TTC549 (cell line): ENCODE data around the gene VSIG10L2.
"Not testable (repeated sequence)": the region's sequence is repeated elsewhere in the genome, so short reads cannot be mapped to it uniquely, and the experiment has no call there.

ENCODE experiments used
- FAIRE-seq: peaks from 2 replicates; lab custom pipeline; 2012; peaks lifted over from hg19 to GRCh38; lab: Jason Lieb, UNC

Gene VSIG10L2

GRCh38 chr11:125971618-125972017 is 25.8 kb downstream of the VSIG10L2 start:
- no peak for FAIRE-seq

DNA sequence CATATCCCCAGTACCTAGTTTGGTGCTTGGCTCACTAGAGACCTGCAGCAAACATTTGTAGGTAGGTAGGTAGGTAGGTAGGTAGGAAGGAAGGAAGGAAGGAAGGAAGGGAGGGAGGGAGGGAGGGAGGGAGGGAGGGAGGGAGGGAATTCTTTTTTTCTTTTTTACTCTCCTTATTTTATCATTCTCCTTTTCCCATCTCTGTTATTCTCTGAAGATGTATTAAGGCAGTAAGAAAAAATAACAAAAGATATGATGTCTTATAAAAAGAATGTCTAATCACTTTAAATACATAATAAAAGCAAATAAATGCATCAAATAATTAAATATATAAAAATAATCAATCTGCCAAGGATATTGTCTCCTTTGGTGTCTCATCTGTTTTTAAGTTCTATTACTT is 28.4 kb downstream of the VSIG10L2 start:
- FAIRE-seq, result no peak

DNA sequence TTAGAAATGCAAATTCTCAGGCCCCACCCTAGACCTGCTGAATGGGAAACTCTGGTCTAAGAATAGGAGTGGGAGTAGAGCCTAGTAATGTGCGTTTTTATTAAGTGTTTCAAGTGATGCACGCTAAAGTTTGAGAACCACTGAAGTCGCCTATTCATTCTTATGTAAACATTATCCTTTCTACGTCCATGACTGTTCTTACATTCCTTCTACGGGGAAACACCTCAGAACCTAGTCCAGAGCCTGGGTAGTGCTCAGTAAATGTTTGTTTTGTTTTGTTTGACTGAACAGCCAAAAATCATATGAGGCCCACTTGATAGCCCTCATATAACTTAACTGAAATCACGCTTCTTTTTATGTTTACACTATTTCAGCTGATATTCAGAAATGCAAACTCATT is 29.8 kb downstream of the VSIG10L2 start:
- FAIRE-seq, result no peak

- FAIRE-seq, result no peak
These were observed 30.3 kb downstream of the VSIG10L2 start for GRCh38 chr11:125976156-125976555.

GRCh38 chr11:125977333-125977732 is 31.5 kb downstream of the VSIG10L2 start:
- no peak for FAIRE-seq

- no peak for FAIRE-seq
These were observed 32.4 kb downstream of the VSIG10L2 start for GRCh38 chr11:125978181-125978716.

DNA sequence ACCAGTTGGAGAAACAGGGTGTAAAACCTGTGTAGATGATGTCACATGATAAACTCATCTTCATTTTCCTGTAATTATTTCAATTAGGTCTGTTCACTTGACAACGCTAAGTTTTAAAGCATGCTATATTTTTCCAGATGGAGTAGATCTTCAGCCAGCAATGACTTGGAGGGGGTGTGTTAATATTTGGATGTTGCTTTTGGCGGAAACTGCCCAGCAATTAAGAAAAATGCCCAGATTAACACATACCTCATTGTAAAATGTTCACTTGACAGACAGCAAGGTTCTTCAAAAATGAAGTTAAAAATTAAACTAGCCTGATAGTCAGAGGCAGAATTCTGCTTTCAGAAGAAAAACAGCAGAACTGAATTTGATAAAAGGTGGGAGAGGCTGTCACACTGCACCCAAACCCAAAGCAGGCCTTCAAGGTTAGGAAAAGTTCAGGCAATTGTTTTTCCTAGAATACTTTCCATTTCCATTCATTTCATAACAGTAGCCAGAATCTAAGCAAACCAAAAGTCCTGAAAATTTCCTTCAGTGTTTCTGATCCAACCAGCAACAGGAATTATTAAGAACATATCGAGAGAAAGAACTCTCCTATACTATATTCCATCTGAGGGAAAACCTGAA is 33.0 kb downstream of the VSIG10L2 start:
- no peak for FAIRE-seq

GRCh38 chr11:125979511-125979910 is 33.7 kb downstream of the VSIG10L2 start:
- FAIRE-seq, result no peak

DNA sequence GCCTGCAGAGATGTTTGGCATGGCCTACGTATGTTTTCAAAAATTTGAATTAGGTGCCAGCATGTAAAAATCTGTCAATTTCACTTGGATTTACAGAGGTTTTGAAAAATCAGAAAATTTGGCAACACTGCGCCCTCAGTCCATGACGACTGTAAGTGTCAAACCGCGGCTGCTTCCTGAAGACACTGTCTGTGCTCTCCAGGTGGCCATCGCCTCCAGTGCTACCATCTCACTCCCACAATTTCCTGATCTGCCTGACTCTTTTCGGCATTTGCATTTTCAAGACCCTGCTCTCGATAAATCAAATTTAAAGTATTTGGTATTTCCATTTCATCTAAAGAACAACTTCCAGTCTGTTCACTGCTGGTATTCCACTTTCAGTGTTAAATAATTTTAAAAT is 34.6 kb downstream of the VSIG10L2 start:
- FAIRE-seq, result no peak

DNA sequence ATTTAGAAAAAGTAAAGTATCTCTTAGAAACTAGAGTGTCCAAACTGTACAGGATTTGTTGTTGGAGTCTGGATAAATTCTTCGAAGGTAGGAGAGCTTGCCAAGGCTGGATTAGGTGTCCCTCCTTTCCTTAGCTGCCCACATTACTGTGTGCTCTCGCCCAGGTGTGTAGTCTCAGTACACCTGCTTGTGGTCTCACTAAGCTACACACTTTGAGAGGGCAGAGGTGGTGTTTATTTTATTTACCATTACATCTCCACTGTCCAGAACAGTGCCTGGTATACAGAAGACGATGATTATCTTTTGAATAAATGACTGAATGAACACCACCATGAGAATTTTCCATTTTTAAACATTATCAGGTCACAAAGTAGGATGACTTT is 36.5 kb downstream of the VSIG10L2 start:
- no peak for FAIRE-seq

DNA sequence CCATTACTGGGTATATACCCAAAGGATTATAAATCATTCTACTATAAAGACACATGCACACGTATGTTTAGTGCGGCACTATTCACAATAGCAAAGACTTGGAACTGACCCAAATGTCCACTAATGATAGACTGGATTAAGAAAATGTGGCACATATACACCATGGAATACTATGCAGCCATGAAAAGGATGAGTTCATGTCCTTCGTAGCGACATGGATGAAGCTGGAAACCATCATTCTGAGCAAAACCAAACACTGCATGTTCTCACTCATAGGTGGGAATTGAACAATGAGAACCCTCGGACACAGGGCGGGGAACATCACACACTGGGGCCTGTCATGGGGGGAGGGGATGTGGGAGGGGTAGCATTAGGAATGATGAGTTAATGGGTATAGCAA is 40.1 kb downstream of the VSIG10L2 start:
- FAIRE-seq, result not testable (repeated sequence)

DNA sequence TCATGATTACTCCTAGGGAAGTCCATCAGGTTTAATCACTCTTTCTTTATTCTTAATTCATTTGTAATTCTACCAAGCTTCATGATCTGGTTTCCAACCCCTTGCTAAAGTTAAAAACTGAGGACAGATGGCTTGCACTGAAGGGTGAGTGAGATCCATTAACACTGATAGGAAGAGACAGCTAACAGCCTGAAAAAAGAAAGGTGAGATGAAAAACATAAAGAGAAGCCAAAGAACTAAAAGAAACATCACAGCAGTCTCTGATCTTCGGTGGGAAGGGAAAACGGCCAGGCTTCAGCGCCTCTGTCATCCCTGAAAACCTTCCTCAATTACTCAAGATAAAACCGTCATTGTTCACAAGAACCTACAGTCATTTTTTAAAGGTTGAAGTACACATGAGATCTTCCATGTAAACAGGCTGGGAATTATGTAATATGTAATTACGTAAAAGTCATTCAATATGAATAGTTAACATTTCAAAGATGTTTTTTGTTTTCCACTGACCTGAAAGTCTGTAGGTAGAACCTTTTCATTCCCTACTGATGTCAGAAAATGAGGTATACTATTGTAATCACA is 41.3 kb downstream of the VSIG10L2 start:
- FAIRE-seq, result no peak

DNA sequence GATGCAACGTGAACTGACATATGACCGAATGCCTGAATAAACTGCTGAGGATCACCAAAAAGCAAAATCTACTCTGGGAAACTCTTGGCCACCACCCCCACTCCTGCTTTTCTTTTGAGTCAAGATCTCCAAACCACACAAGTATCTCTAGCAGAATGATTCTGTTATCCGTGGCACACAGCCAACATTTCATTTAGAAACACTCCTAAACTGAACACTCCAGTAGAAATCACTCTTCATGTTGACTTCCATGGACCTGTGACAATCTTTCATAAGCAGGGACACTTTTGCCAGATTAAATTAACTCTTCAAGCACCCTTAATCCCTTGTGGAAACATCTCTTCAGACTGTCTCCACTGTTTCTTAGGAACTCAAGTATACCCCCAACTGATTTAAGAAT is 44.4 kb downstream of the VSIG10L2 start:
- no peak for FAIRE-seq

DNA sequence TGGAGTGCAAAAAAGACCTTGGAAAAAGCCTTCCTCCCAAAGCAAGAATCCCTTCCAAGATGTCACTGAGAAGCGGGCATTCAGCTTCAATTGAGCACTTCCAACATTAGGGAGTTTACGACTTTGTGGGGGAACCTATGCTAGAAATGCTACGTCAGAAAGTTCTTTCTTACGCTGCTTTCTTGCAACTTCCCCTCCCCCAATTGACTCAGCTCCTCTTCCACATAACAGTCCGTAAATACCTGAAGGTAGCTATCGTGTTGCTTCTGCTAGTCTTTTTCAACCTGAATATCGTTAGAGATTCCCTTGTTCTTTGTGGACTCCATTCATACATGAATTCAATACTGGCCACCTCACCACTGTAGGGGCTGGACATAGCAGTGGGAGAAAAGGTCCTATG is 47.0 kb downstream of the VSIG10L2 start:
- FAIRE-seq, result no peak

DNA sequence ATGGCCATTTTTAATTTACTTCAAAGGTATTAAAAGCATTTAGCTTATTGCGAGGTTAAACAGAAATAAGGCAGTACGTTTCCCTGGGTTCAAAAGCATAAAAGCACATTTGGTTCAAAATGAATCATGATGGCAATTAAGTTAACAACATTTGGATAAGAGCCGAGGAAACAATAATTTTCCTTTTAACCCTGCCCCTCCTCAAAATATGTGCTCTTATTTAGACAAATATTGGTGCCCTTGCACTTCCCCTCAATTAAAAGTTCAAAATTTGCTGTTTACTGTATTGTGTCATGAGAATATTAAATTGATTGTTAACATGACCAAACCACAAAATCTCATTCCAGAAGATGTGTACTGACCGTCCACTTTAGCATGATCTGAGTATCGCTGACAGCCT is 48.7 kb downstream of the VSIG10L2 start:
- no peak for FAIRE-seq

DNA sequence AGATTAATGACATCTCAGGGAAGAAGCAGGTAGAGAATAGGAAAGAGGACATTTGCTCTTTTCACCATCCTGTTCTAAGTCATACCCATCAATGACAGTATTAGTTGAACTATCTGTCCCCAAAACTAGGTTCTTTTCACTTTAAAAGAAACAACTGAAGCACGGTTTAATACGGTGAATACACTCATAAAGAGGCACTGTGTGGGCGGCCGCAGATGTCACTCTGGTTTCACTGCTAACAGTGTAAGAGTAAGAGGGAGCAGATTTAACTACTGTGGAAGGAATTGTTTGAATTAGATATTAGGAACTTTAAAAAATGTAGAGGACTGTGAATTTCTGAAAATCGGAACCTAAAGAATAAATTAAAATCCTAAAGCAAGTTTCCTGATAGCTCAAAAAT is 49.5 kb downstream of the VSIG10L2 start:
- FAIRE-seq, result no peak

GRCh38 chr11:125998267-125998666 is 52.4 kb downstream of the VSIG10L2 start:
- FAIRE-seq, result no peak

GRCh38 chr11:125999234-125999880 is 53.5 kb downstream of the VSIG10L2 start:
- no peak for FAIRE-seq

- FAIRE-seq, result no peak
These were observed 56.3 kb downstream of the VSIG10L2 start for GRCh38 chr11:126002181-126002580.
